ENCODE results near the gene PSMD4. TPM values are rescaled to one million over a fixed set of nuclear protein-coding genes. Genes with fewer than 3 reads are reported as not detected.

The PSMD4 gene
- total RNA-seq, 1 donor from 2014 or later, result 170 TPM

DNA sequence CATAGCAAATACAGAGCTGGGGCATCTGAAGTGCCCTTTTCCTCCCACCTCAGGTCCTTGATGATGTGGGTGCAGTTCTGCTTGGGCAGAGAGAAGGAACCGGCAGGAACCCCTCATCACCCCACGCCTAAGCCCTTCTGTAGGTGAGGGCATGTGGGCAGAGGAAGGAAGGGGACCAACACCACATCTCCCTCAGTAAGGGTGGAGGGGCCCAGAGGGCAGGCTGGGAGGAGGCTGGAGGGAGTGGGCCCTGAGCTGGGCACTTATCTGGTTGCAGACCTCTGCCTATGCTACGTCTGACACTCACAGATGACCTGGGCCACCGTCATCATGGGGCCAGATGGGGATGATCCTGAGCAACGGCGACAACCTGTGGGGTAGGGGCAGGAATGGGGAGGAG is 38.6 kb downstream of the PSMD4 start:
- Mint-ChIP-seq H3K9me3 (no peaks in the 10 kb centered on the region), H3K27ac (no peak overlapping the region), H3K4me1 (ENCODE audit: unreplicated experiment) (no peaks in the 10 kb centered on the region), H3K36me3 (peaks cover 18% of the 10 kb centered on the region), H3K4me3 (no peak overlapping the region), H3K27me3 (no peaks in the 10 kb centered on the region)
- no peak for DNase-seq (ENCODE audit: extremely low spot score, unreplicated experiment)
- TF ChIP-seq CTCF (conservative IDR thresholded peaks at IDR 0.05), result no peak

GRCh38 chr1:151294742-151295462 is 40.4 kb downstream of the PSMD4 start:
- peaks cover 19% of the 10 kb centered on the region for H3K36me3 Mint-ChIP-seq
- no peaks in the 10 kb centered on the region for H3K9me3 Mint-ChIP-seq
- H3K4me3 Mint-ChIP-seq, result no peak overlapping the region
- H3K27me3 Mint-ChIP-seq, result no peaks in the 10 kb centered on the region
- peak overlapping the region; percentile 50 for H3K27ac Mint-ChIP-seq
- no peaks in the 10 kb centered on the region for H3K4me1 Mint-ChIP-seq (ENCODE audit: unreplicated experiment)
- no peak for DNase-seq (ENCODE audit: extremely low spot score, unreplicated experiment)
- TF ChIP-seq CTCF (conservative IDR thresholded peaks at IDR 0.05), result no peak

DNA sequence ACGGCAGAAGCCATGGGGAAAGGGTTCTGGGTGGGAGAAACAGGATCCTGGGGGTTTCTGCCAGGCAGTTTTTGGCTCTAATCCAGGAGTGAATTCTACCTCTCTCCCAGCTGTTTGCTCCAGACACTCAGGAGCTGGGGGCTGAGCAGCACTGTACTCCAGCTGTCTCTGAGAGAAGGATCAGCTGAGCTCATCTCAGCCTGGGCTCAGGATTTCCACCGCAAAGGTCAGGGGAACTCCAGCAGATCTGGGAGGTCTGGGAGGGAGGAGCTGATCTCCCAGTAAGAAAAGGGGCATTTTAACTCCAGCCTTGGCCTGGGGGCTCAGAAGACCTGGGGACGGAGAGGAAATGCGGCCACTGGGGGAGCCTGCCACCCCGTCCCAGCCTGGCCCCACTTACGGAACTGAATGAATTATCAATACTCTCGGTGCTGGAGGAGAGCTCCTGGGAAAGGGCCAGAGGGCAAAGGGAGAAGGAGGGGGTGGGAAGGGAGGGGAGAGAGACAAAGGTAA is 55.3 kb downstream of the PSMD4 start:
- no peak for DNase-seq (ENCODE audit: extremely low spot score, unreplicated experiment)
- no peaks in the 10 kb centered on the region for H3K27me3 Mint-ChIP-seq
- TF ChIP-seq CTCF (conservative IDR thresholded peaks at IDR 0.05), result no peak
- no peak overlapping the region for H3K4me3 Mint-ChIP-seq
- no peaks in the 10 kb centered on the region for H3K9me3 Mint-ChIP-seq
- peaks cover 16% of the 10 kb centered on the region for H3K4me1 Mint-ChIP-seq (ENCODE audit: unreplicated experiment)
- peaks cover 29% of the 10 kb centered on the region for H3K36me3 Mint-ChIP-seq
- peak overlapping the region; percentile 51 for H3K27ac Mint-ChIP-seq

DNA sequence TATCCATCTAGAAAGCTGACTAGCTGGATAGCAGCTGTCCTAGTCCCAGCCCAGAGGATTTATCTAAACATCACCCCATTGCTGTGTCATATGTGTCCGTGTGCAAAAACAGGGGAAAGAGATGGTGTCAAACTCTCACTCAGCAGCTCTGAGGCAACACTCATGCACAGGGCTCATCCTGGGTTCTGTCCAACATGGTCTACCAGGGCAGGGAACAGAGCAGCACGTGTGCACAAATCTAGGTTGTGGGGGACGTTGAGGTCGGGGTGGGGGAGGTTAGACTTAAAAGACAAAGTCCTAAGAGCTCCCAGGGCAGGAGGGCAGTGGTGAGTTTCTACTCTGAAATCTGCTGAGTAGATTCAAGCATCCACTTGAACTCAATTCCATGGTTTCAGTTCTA is 56.5 kb downstream of the PSMD4 start:
- Mint-ChIP-seq H3K27me3 (no peaks in the 10 kb centered on the region), H3K4me3 (no peak overlapping the region), H3K9me3 (no peaks in the 10 kb centered on the region), H3K27ac (peak overlapping the region; percentile 92), H3K4me1 (ENCODE audit: unreplicated experiment) (peaks cover 16% of the 10 kb centered on the region), H3K36me3 (peaks cover 19% of the 10 kb centered on the region)
- no peak for DNase-seq (ENCODE audit: extremely low spot score, unreplicated experiment)
- TF ChIP-seq CTCF (conservative IDR thresholded peaks at IDR 0.05), result no peak

GRCh38 chr1:151311589-151312331 is 57.2 kb downstream of the PSMD4 start:
- H3K27ac Mint-ChIP-seq, result peak overlapping the region; percentile 92
- no peak for TF ChIP-seq CTCF (conservative IDR thresholded peaks at IDR 0.05)
- DNase-seq (ENCODE audit: extremely low spot score, unreplicated experiment), result no peak
- no peaks in the 10 kb centered on the region for H3K9me3 Mint-ChIP-seq
- peaks cover 20% of the 10 kb centered on the region for H3K36me3 Mint-ChIP-seq
- no peaks in the 10 kb centered on the region for H3K27me3 Mint-ChIP-seq
- H3K4me3 Mint-ChIP-seq, result no peak overlapping the region
- peaks cover 16% of the 10 kb centered on the region for H3K4me1 Mint-ChIP-seq (ENCODE audit: unreplicated experiment)
